NCI-H82 treated with DMSO at 0.1 percent for 48 hours (cell line): Measurements from ENCODE around the gene TSPEAR.
"Not testable (repeated sequence)": the region's sequence is repeated elsewhere in the genome, so short reads cannot be mapped to it uniquely, and the experiment has no call there.

Source experiments
- DNase-seq: peaks from one replicate; lab custom pipeline; 2025; ENCODE audit not compliant: unreplicated experiment; lab: John Stamatoyannopoulos, UW

Gene TSPEAR

DNA sequence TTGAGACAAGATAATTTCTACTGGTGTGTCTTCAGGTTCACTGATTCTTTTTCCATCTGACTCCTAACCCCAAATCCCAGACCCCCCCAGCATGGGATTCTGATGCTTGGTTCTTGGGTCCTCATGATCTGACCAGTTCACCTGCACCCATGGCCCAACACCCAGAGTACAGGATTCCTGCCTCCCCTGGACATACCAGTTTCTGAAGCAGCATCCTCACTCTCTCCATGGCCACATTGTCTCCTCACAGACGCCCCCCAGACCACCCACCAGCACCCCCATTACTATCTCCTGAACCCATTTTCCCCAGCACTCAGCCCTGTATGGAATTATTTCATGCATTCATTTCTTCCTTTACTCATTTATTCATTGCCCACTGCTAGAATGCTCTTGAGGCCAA is 54.5 kb downstream of the TSPEAR start:
- DNase-seq = no peak

GRCh38 chr21:44654576-44655175 is 56.7 kb downstream of the TSPEAR start, which contains the start of gene KRTAP12-4:
Gene KRTAP12-4 (minus strand): TSS chr21:44654659. CDS start chr21:44654614, 45 bp downstream.
- DNase-seq = no peak

GRCh38 chr21:44653656-44654575 is 57.5 kb downstream of the TSPEAR start:
- no peak for DNase-seq

GRCh38 chr21:44653123-44653522 is 58.2 kb downstream of the TSPEAR start:
- no peak for DNase-seq

GRCh38 chr21:44650973-44651675 is 60.2 kb downstream of the TSPEAR start:
- no peak for DNase-seq

GRCh38 chr21:44650265-44650972 is 61.0 kb downstream of the TSPEAR start:
- DNase-seq = no peak

DNA sequence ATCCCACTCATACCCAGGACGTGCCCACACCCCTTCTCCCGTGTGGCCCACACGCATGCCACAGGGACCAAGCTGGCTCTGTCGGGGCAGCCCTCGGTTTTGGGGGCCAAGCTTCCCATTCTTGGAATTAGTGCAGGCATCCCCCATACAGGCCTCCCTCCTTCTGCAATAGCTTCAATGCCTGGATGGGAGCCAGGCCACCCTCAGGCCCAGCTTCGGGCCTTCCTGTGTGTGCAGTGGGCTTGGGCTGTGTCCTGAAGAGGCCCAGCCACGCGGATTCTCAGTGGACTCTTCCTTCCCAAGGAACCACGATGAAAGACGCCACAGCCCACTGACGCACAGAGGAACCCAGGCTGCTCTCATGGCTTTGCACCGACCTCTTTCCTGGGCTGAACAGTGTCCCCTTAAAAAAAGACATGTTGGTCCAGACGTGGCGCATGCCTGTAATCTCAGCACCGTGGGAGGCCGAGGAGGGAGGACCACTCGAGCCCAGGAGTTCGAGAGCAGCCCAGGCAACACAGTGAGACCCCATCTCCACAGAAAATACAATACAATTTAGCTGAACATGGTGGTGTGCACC is 61.8 kb downstream of the TSPEAR start:
- no peak for DNase-seq

DNA sequence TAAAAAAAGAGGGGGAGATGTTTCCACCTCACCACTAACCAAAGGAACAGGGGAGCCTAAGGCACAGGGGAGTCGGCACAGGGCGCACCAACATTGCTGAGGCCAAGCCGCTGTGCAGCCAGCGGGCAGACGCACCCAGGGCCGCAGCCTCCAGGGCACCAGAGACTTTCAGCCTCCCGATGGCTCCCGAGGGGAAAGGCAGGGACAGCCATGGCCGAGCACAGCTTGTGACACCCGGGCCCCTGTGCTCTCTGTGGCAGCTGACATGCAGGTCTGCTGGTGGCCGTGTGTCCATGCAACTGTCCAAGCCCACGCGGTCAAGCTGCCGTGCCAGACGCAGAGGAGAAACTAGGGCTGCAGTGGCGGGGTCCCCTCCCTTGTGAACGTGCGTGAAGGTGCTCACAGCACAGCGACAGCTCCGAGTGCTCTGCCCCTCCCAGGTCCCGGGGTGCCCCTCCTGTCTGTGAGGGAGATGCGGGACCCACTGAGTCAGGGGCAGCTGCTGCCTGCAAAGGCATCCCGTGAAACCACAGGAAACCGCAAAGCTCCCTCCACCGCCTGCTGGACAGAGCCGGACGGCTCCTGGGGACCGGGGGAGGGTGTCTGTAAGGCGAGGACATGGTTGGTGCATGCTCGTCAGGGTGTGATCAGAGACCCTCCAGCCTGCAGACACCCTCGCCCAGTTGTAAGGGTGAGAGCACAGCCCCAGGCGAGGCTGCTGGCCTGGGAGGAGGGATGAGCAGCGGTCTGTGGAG is 62.6 kb downstream of the TSPEAR start:
- no peak for DNase-seq

GRCh38 chr21:44647222-44647552 is 64.2 kb downstream of the TSPEAR start:
- DNase-seq = no peak

- DNase-seq = not testable (repeated sequence)
These were observed 64.8 kb downstream of the TSPEAR start, which contains the start of gene KRTAP10-11 for GRCh38 chr21:44646366-44647221. Gene KRTAP10-11 (plus strand): TSS chr21:44646414. CDS start chr21:44646459, 45 bp downstream.

- DNase-seq = no peak
These were observed 66.5 kb downstream of the TSPEAR start for GRCh38 chr21:44644878-44645277.

GRCh38 chr21:44643741-44644310 is 67.5 kb downstream of the TSPEAR start:
- DNase-seq = no peak

GRCh38 chr21:44640761-44641160 is 70.6 kb downstream of the TSPEAR start:
- no peak for DNase-seq

DNA sequence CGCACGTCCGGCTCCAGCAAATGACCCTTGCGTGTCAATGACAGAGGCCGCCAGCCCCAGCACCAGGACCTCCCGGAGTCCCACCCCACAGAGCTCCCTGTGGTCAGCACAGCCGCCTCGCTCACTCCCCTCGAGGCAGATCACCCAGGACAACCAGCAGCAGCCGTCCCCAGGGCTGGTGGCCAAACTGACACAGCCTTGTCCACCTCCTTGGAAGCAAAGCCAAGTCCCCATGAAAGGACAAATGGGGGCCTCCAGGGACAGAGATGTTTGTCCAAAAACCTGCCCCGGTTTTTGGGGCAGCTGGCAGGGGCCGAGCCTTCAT is 72.1 kb downstream of the TSPEAR start:
- no peak for DNase-seq

- not testable (repeated sequence) for DNase-seq
These were observed 72.7 kb downstream of the TSPEAR start for GRCh38 chr21:44638506-44639330.

DNA sequence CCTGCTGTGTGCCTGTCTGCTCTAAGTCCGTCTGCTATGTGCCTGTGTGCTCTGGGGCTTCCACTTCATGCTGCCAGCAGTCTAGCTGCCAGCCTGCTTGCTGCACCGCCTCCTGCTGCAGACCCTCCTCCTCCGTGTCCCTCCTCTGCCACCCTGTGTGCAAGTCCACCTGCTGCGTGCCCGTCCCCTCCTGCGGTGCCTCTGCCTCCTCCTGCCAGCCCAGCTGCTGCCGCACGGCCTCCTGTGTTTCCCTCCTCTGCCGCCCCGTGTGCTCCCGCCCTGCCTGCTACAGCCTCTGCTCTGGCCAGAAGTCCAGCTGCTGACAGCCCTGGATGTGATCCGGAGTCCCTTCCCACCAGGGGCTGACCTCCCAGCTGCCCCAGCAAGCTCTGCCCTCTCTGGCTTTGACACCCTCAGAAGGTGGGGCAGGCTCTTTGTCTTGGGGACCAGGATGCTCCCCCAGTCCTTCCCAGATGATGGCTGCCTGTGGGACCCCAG is 73.5 kb downstream of the TSPEAR start:
- DNase-seq = not testable (repeated sequence)

GRCh38 chr21:44637018-44637850 is 74.1 kb downstream of the TSPEAR start, which contains the start of gene KRTAP10-10:
Gene KRTAP10-10 (plus strand): TSS chr21:44637356. CDS start chr21:44637418, 62 bp downstream.
- no peak for DNase-seq
